ENCODE measurements around the gene SERTAD1.

DNA sequence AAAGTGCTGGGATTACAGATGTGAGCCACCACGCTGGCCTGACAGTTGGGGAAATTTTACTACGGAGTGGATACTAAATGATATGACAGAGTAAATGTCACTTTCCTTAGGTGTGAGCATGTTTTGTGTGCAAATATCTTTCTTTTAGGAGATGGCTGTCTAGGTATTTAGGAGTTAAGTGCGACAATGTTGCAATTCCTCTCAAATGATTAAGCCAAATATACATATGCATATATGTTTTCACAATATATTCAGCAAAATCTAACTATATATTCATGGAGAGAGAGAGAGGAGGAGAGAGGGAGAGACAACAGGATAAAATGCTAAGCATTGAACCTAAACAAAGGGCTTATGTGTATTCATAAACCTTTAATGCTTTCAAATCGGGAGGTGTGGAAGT lies 23.7 kb upstream of the SERTAD1 start:
- TF ChIP-seq POLR2A (IDR thresholded peaks at IDR 0.05; ENCODE audit: low read depth, low read length) (no peak), RCOR1 (IDR thresholded peaks at IDR 0.05; ENCODE audit: insufficient replicate concordance, low read length) (no peak), MAFK (IDR thresholded peaks at IDR 0.05; ENCODE audit: low read depth, low read length) (no peak)
- TF ChIP-seq, protein P1, sequence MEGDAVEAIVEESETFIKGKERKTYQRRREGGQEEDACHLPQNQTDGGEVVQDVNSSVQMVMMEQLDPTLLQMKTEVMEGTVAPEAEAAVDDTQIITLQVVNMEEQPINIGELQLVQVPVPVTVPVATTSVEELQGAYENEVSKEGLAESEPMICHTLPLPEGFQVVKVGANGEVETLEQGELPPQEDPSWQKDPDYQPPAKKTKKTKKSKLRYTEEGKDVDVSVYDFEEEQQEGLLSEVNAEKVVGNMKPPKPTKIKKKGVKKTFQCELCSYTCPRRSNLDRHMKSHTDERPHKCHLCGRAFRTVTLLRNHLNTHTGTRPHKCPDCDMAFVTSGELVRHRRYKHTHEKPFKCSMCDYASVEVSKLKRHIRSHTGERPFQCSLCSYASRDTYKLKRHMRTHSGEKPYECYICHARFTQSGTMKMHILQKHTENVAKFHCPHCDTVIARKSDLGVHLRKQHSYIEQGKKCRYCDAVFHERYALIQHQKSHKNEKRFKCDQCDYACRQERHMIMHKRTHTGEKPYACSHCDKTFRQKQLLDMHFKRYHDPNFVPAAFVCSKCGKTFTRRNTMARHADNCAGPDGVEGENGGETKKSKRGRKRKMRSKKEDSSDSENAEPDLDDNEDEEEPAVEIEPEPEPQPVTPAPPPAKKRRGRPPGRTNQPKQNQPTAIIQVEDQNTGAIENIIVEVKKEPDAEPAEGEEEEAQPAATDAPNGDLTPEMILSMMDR (conservative IDR thresholded peaks at IDR 0.05; ENCODE audit: low read depth, low read length): no peak

Measured in IMR-90 (cell line).